OCI-LY3 (cell line): ENCODE results near the gene RAE1.

Source experiments
- H2AFZ ChIP-seq: fragments of 200-600, 300-600 bp; shearing (Covaris generic); 2 replicates; pipeline ENCODE4 v1.6.0; 2014; ENCODE audit warnings: antibody characterized with exemption, low read depth, low read length
- H3K27ac ChIP-seq: fragments of 200-600, 300-600 bp; sonication (generic); 2 replicates; pipeline ENCODE4 v1.5.1; 2014; ENCODE audit warnings: mild to moderate bottlenecking, low read length, moderate library complexity, mixed read lengths
- H3K27me3 ChIP-seq: fragments of 200-600, 300-600 bp; sonication (generic); 2 replicates; pipeline ENCODE4 v1.6.1; 2014; ENCODE audit warnings: low read depth, low read length, mixed read lengths
- H3K36me3 ChIP-seq: fragments of 200-600, 300-600 bp; sonication (generic); replicated peaks from 2 replicates; pipeline ENCODE3; 2014; ENCODE audit warnings: low read depth, low read length, mixed read lengths
- H3K4me1 ChIP-seq: fragments of 300-600, 200-600 bp; sonication (generic); 2 replicates; pipeline ENCODE4 v1.6.1; 2014; ENCODE audit warnings: low read length, mixed read lengths
- H3K4me2 ChIP-seq: fragments of 200-600, 300-600 bp; sonication (generic); 2 replicates; pipeline ENCODE4 v1.6.1; 2014; ENCODE audit warnings: low read length, mixed read lengths
- H3K4me3 ChIP-seq: fragments of 300-600, 200-600 bp; sonication (generic); 2 replicates; pipeline ENCODE4 v1.5.1; 2014; ENCODE audit warnings: antibody characterized with exemption, mild to moderate bottlenecking, low read length, moderate library complexity
- H3K79me2 ChIP-seq: fragments of 300-600, 200-600 bp; shearing (Covaris generic); 2 replicates; pipeline ENCODE4 v1.6.1; 2014; ENCODE audit warnings: mild to moderate bottlenecking, low read length, mixed read lengths
- H3K9ac ChIP-seq: fragments of 300-600, 200-600 bp; shearing (Covaris generic); 2 replicates; pipeline ENCODE4 v1.6.0; 2014; ENCODE audit warnings: mild to moderate bottlenecking, low read length, moderate library complexity
- H3K9me3 ChIP-seq: fragments of 200-600, 300-600 bp; shearing (Covaris generic); 2 replicates; pipeline ENCODE4 v1.6.1; 2014; ENCODE audit warnings: low read length, mixed read lengths; ENCODE audit not compliant: insufficient read depth
- H4K20me1 ChIP-seq: fragments of 200-600, 300-600 bp; sonication (generic); 2 replicates; pipeline ENCODE4 v1.6.1; 2016; ENCODE audit warnings: low read length, mixed read lengths; ENCODE audit not compliant: insufficient read depth
- EZH2phosphoT487 ChIP-seq: fragments of 200-600 bp; shearing (Covaris generic); IDR thresholded peaks from 2 replicates; pipeline ENCODE4 v1.6.1; 2018; ENCODE audit warnings: antibody characterized with exemption, mixed run types, low read depth
- TF ChIP-seq, protein P1 (sequence below): fragments of 200-600, 300-600 bp; sonication (generic); IDR thresholded peaks from 2 replicates; pipeline ENCODE4 v1.5.1; 2014; ENCODE audit warnings: antibody characterized with exemption, low read length, low read depth

The RAE1 gene

DNA sequence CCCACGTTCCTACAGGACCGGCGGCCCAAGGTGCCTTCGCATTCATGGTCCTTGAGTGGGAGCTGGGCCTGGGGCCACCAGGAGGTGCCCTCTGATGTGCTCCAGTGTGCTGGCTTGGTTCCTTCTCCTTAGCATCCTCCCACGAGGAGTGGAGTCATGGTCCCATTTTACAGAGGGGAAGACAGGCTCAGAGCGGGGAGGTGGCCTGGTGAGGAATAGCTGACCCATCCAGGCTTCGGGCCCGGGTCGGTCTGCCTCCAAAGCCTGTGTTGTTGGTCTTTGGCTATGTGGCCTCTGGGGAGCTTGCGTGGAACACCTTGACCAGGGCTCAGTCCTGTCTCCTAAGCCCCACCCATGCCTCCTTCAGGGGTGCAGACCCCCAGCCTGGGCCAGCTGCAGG, 62.9 kb downstream of the RAE1 start:
- H2AFZ ChIP-seq = no peak overlapping the region
- H3K27me3 ChIP-seq = peaks cover 17% of the 10 kb centered on the region
- no peaks in the 10 kb centered on the region for H3K4me1 ChIP-seq
- H3K79me2 ChIP-seq = no peaks in the 10 kb centered on the region
- H3K9me3 ChIP-seq = no peaks in the 10 kb centered on the region
- H3K4me3 ChIP-seq = no peak overlapping the region
- H3K27ac ChIP-seq = no peak overlapping the region
- H4K20me1 ChIP-seq = peaks cover 25% of the 10 kb centered on the region
- H3K36me3 ChIP-seq = peaks cover 21% of the 10 kb centered on the region
- TF ChIP-seq, protein P1, sequence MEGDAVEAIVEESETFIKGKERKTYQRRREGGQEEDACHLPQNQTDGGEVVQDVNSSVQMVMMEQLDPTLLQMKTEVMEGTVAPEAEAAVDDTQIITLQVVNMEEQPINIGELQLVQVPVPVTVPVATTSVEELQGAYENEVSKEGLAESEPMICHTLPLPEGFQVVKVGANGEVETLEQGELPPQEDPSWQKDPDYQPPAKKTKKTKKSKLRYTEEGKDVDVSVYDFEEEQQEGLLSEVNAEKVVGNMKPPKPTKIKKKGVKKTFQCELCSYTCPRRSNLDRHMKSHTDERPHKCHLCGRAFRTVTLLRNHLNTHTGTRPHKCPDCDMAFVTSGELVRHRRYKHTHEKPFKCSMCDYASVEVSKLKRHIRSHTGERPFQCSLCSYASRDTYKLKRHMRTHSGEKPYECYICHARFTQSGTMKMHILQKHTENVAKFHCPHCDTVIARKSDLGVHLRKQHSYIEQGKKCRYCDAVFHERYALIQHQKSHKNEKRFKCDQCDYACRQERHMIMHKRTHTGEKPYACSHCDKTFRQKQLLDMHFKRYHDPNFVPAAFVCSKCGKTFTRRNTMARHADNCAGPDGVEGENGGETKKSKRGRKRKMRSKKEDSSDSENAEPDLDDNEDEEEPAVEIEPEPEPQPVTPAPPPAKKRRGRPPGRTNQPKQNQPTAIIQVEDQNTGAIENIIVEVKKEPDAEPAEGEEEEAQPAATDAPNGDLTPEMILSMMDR = no peak
- TF ChIP-seq EZH2phosphoT487 = no peak
- no peak overlapping the region for H3K9ac ChIP-seq
- H3K4me2 ChIP-seq = no peak overlapping the region

DNA sequence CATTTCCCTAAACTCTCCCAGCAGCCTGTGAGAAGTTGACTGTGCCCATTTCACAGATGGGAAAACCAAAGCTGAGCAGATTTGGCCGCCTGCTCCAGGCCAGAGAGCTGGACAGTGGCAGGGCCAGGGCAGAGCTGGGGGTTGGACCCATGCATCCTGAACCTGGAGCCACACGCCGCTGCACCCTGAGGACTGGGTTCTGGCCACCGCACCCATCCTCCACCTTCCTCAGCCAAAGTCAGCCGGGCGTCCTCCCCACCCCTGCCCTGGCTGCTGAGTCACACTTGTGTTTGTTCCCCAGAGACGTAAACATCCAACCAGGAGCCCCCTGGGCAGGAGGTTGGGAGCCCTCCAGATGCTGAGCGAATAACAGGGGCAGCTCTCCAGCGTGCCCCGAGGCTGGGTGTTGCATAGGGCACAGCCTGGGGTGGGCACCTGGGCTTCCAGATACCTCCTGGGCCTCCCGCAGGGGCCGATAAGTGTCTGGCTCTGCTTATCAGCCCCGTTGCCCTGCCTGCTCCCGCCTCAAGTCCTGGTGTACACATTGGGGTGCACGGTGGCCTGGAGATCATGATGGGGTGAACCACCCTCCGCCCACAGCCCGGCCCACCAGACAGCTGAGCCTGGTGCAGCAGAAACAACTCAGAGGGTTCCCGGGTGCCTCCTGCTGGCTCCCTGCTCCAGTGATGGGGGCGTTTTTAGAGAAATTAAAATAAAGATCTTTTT, 64.0 kb downstream of the RAE1 start:
- Histone ChIP-seq H3K9ac (no peak overlapping the region), H3K27ac (no peak overlapping the region), H3K27me3 (peaks cover 17% of the 10 kb centered on the region), H3K9me3 (no peaks in the 10 kb centered on the region), H2AFZ (no peak overlapping the region), H3K4me2 (no peak overlapping the region), H3K79me2 (no peaks in the 10 kb centered on the region), H3K4me1 (no peaks in the 10 kb centered on the region), H3K4me3 (no peak overlapping the region), H3K36me3 (peaks cover 10% of the 10 kb centered on the region), H4K20me1 (peaks cover 14% of the 10 kb centered on the region)
- TF ChIP-seq, protein P1 = no peak
- no peak for TF ChIP-seq EZH2phosphoT487

DNA sequence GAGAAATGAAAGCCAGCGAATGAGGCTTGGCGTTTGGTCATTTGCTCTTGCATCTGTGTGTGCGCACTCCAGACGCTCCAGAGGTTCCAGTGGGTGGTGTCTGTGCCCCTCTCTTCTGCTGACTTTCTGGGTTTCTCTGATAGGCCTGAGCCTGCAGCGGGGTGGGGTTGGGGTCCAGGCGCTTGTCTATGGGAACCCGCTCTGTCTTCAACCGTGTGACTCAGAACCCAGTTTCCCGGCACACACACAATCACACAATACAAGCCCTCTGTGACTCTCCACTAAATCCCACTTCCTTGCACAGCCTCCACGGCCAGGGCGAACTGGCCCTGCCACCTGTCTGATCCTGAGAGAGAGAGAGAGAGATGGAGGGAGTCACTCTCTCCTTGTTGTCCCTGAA, 64.7 kb downstream of the RAE1 start:
- no peaks in the 10 kb centered on the region for H3K4me1 ChIP-seq
- no peak overlapping the region for H3K9ac ChIP-seq
- peaks cover 9% of the 10 kb centered on the region; the same call in 1 of the 2 replicates for H4K20me1 ChIP-seq
- TF ChIP-seq EZH2phosphoT487 = no peak
- TF ChIP-seq, protein P1 = no peak
- no peak overlapping the region for H2AFZ ChIP-seq
- no peaks in the 10 kb centered on the region for H3K9me3 ChIP-seq
- no peak overlapping the region for H3K4me3 ChIP-seq
- peaks cover 5% of the 10 kb centered on the region for H3K36me3 ChIP-seq
- H3K27ac ChIP-seq = no peak overlapping the region
- H3K79me2 ChIP-seq = no peaks in the 10 kb centered on the region
- H3K27me3 ChIP-seq = peaks cover 22% of the 10 kb centered on the region
- H3K4me2 ChIP-seq = no peak overlapping the region

DNA sequence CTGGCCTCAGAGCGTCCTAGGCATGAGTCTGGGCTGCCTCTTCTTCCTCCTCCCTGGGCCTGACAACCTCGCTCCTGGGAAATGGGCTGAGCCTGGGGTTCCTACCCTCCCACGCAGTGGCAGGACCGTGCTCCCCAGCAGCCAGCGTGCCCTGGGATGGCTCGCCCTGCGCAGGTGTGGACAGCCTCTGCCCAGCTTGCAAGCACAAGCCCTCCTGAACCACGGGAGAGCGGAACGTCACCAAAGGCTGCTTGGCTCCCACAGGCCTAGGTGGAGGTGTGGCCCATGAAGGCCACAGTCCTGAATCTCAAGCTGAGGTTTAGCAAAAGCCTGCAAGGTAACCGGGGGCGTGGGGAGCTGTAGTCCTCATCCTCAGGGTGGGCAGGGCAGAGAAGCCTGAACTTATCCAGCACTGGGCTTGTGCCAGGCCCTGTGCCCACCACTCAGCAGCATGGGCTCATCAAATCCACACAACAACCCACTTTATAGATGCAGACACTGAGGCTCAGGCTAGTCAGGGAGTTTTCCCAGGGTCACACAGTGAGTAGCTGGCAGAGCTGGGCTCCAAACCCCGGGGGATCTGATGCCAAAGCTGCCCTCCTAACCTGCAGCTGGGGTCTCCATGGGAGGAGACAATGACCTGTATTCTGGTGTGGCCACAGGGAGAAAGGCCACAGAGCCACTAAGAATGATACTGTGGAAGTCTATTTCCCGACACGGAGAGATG, 65.4 kb downstream of the RAE1 start:
- Histone ChIP-seq H3K4me2 (no peak overlapping the region), H3K9ac (no peak overlapping the region), H3K4me1 (no peaks in the 10 kb centered on the region)

More for the DNA sequence above, 65.4 kb downstream of the RAE1 start:
- Histone ChIP-seq H3K36me3 (no peaks in the 10 kb centered on the region), H3K27ac (no peak overlapping the region), H3K9me3 (no peaks in the 10 kb centered on the region), H3K4me3 (no peak overlapping the region), H2AFZ (no peak overlapping the region), H3K27me3 (peaks cover 29% of the 10 kb centered on the region), H4K20me1 (0 out of 2 replicates have a peak, but pooled peaks cover 4% of the 10 kb centered on the region), H3K79me2 (no peaks in the 10 kb centered on the region)
- TF ChIP-seq, protein P1 = no peak
- TF ChIP-seq EZH2phosphoT487 = no peak
